ENCODE results near the gene PALB2. TPM values are rescaled to one million over a fixed set of nuclear protein-coding genes. Genes with fewer than 3 reads are reported as not detected.

Gene PALB2
- total and polyA plus RNA-seq, 2 of the 13 experiments (the other 11 are each of a cell fraction or from before 2014, with no cell fraction given): 12.1 to 40.9 TPM

DNA sequence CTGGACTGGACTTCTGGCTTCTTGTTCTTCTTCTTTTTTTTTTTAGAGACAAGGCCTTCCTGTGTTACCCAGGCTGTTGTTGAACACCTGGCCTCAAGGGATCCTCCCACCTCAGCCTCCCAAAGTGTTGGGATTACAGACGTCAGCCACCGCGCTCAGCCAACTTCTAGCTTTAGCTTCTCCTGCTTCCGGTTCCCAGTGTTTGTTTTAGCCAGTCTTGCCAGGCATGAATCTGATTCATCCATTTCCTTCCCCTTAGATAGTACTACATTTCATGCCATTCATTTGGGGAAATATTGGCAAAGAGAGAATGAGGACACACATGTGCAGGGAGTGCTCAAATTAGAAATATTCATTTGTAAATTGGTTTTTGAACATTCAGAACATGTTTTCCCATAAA, 32.9 kb downstream of the PALB2 start:
- Histone ChIP-seq H3K4me3 (replicated peaks in 1 of 3; ENCODE audit: insufficient read depth in 1 of 3, low read depth in 2 of 3, low read length in 3 of 3) (no peak overlapping the region), H3K9ac (ENCODE audit: insufficient read depth, low read depth, low read length) (no peak overlapping the region), H3K27me3 (ENCODE audit: control insufficient read depth in 1 of 2, insufficient read depth in 2 of 2, low read length in 2 of 2) (no peaks in the 10 kb centered on the region), H3K4me1 (ENCODE audit: insufficient read depth, low read length) (no peaks in the 10 kb centered on the region), H2AFZ (ENCODE audit: low read length) (no peak overlapping the region), H3K27ac (ENCODE audit: extremely low read length, insufficient read depth, low read length) (no peak overlapping the region), H4K20me1 (ENCODE audit: insufficient read depth, low read length) (no peaks in the 10 kb centered on the region), H3K79me2 (ENCODE audit: insufficient read depth, low read length) (no peaks in the 10 kb centered on the region), H3K4me2 (ENCODE audit: low read depth, low read length) (no peak overlapping the region), H3K9me3 (ENCODE audit: low read length) (no peaks in the 10 kb centered on the region), H3K36me3 (replicated peaks in 1 of 2; ENCODE audit: control insufficient read depth in 1 of 2, insufficient read depth in 2 of 2, low read length in 2 of 2) (peaks cover 19 to 56% of the 10 kb centered on the region in 2 experiments)
- DNase-seq (ENCODE audit: low spot score) (no peak), ATAC-seq (no peak), FAIRE-seq (no peak)
- CTCF ChIA-PET (ENCODE audit: low intra/inter-chr PET ratio, low total read pairs): no interaction called here
- intact Hi-C loops (cut with micrococcal nuclease; ENCODE audit: unreplicated experiment): no loop called here
- in situ Hi-C loops (cut with HindIII; ENCODE audit: extremely low pct_ligation_motif_present, low pct_unique_long_range_greater_than_20kb): no loop called here
- TF ChIP-seq SRF (IDR thresholded peaks at IDR 0.05; ENCODE audit: low read depth, low read length): no peak
- no peak for TF ChIP-seq ZNF549 (CRISPR knock-in tag; IDR thresholded peaks at IDR 0.05)
- TF ChIP-seq ZNF350 (CRISPR knock-in tag; IDR thresholded peaks at IDR 0.05; ENCODE audit: borderline replicate concordance, low read depth): no peak
- no peak for TF ChIP-seq ESRRA (CRISPR knock-in tag; IDR thresholded peaks at IDR 0.05; ENCODE audit: low read depth)
- no peak for TF ChIP-seq HNRNPL (IDR thresholded peaks at IDR 0.05; ENCODE audit: low read depth, low read length)
- TF ChIP-seq FOXM1 (CRISPR knock-in tag; IDR thresholded peaks at IDR 0.05): no peak
- no peak for TF ChIP-seq ZNF776 (CRISPR knock-in tag; IDR thresholded peaks at IDR 0.05)
- TF ChIP-seq ZFP1 (CRISPR knock-in tag; IDR thresholded peaks at IDR 0.05): no peak
- TF ChIP-seq U2AF2 (IDR thresholded peaks at IDR 0.05; ENCODE audit: low read depth, low read length): no peak
- TF ChIP-seq, protein P1, sequence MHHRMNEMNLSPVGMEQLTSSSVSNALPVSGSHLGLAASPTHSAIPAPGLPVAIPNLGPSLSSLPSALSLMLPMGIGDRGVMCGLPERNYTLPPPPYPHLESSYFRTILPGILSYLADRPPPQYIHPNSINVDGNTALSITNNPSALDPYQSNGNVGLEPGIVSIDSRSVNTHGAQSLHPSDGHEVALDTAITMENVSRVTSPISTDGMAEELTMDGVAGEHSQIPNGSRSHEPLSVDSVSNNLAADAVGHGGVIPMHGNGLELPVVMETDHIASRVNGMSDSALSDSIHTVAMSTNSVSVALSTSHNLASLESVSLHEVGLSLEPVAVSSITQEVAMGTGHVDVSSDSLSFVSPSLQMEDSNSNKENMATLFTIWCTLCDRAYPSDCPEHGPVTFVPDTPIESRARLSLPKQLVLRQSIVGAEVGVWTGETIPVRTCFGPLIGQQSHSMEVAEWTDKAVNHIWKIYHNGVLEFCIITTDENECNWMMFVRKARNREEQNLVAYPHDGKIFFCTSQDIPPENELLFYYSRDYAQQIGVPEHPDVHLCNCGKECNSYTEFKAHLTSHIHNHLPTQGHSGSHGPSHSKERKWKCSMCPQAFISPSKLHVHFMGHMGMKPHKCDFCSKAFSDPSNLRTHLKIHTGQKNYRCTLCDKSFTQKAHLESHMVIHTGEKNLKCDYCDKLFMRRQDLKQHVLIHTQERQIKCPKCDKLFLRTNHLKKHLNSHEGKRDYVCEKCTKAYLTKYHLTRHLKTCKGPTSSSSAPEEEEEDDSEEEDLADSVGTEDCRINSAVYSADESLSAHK (CRISPR knock-in tag; IDR thresholded peaks at IDR 0.05; ENCODE audit: borderline replicate concordance): no peak
- no peak for TF ChIP-seq ZNF558 (CRISPR knock-in tag; IDR thresholded peaks at IDR 0.05; ENCODE audit: borderline replicate concordance)
- TF ChIP-seq ZNF883 (CRISPR knock-in tag; IDR thresholded peaks at IDR 0.05; ENCODE audit: not compliant biosample characterization): no peak
- TF ChIP-seq, protein P2, sequence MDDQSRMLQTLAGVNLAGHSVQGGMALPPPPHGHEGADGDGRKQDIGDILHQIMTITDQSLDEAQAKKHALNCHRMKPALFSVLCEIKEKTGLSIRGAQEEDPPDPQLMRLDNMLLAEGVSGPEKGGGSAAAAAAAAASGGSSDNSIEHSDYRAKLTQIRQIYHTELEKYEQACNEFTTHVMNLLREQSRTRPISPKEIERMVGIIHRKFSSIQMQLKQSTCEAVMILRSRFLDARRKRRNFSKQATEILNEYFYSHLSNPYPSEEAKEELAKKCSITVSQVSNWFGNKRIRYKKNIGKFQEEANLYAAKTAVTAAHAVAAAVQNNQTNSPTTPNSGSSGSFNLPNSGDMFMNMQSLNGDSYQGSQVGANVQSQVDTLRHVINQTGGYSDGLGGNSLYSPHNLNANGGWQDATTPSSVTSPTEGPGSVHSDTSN (CRISPR knock-in tag; IDR thresholded peaks at IDR 0.05; ENCODE audit: borderline replicate concordance): no peak
- TF ChIP-seq, protein P3, sequence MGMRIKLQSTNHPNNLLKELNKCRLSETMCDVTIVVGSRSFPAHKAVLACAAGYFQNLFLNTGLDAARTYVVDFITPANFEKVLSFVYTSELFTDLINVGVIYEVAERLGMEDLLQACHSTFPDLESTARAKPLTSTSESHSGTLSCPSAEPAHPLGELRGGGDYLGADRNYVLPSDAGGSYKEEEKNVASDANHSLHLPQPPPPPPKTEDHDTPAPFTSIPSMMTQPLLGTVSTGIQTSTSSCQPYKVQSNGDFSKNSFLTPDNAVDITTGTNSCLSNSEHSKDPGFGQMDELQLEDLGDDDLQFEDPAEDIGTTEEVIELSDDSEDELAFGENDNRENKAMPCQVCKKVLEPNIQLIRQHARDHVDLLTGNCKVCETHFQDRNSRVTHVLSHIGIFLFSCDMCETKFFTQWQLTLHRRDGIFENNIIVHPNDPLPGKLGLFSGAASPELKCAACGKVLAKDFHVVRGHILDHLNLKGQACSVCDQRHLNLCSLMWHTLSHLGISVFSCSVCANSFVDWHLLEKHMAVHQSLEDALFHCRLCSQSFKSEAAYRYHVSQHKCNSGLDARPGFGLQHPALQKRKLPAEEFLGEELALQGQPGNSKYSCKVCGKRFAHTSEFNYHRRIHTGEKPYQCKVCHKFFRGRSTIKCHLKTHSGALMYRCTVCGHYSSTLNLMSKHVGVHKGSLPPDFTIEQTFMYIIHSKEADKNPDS (CRISPR knock-in tag; IDR thresholded peaks at IDR 0.05): no peak
- no peak for TF ChIP-seq PRPF4 (IDR thresholded peaks at IDR 0.05; ENCODE audit: low read depth, low read length, poor library complexity, severe bottlenecking)
- TF ChIP-seq ZNF543 (CRISPR knock-in tag; IDR thresholded peaks at IDR 0.05): no peak
- TF ChIP-seq ZFP36 (IDR thresholded peaks at IDR 0.05; ENCODE audit: borderline replicate concordance, low read depth, low read length, partially characterized antibody): no peak
- TF ChIP-seq ZNF232 (CRISPR knock-in tag; IDR thresholded peaks at IDR 0.05; ENCODE audit: borderline replicate concordance): no peak
- POLR2A ChIA-PET: no interaction called here
- BruUV-seq (replicated peaks): no TSS peak
- WGBS (ENCODE audit: low lambda C conversion rate): 93% methylated on average over 4 of the region's 4 CpGs

Measured in HepG2 (cell line).